ENCODE results near the gene CCDC102A. TPM values are rescaled to one million over a fixed set of nuclear protein-coding genes. Genes with fewer than 3 reads are reported as not detected.
"Not testable (repeated sequence)": the region's sequence is repeated elsewhere in the genome, so short reads cannot be mapped to it uniquely, and the experiment has no call there.

Gene CCDC102A
- total RNA-seq, 2 experiments from 2014 or later = 8.8 to 9.0 TPM

DNA sequence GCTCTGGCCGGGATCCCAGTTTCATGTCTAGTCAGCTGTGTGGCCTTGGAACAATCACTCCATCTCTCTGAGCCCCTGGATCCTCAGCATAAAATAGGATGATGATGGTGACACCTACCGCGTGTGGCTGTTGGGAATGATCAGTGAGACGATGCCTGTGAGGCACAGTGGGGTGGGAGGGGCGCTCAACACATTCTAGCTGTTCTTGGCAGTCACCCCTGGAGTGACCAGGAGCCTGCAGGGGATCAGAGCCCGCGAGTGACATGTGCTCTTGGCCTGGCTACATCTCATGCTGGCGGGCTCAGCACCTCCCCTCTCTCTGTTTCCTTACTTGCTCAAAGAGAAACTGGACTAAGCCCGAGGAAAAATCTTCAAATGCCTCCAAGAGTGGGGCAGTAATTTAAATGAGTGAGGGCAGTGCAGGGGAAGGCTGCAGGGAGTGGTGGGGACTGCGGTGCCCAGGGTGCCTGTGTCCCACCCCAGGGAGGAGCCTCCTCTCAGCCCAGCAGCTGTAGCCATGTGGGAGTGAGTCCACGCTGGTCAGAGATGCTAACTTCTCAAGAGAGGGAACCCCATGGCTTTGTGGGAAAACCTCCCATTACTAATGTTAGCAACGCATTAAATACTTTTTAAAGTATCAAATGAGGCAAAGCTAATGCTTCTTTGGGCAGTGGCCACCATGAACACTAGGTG is 27.0 kb downstream of the CCDC102A start:
- intact Hi-C loops (cut with DNase I, micrococcal nuclease) = no loop called here
- no peaks in the 10 kb centered on the region for H3K4me1 Mint-ChIP-seq
- H3K27ac Mint-ChIP-seq = no peak overlapping the region
- no peaks in the 10 kb centered on the region for H3K36me3 Mint-ChIP-seq (ENCODE audit: low read depth)
- no peaks in the 10 kb centered on the region for H3K9me3 Mint-ChIP-seq (ENCODE audit: low read depth)
- DNase-seq (no peak), ATAC-seq (no peak)
- ChIA-PET POLR2A (no interaction called here), CTCF (interaction anchor here (1.2 kb wide), 1 partner anchor 14 kb away, joined by 4 read pairs; no protein-coding TSS in a partner anchor)
- no peaks in the 10 kb centered on the region for H3K27me3 Mint-ChIP-seq
- H3K4me3 Mint-ChIP-seq = no peak overlapping the region

- DNase-seq = no peak
- no peak overlapping the region for H3K4me3 Mint-ChIP-seq
- H3K4me1 Mint-ChIP-seq = no peaks in the 10 kb centered on the region
- ChIA-PET CTCF (interaction anchor here (0.6 to 1.3 kb wide), 2 partner anchors 12 to 891 kb away, joined by 3 read pairs; no protein-coding TSS in a partner anchor), POLR2A (no interaction called here)
- ATAC-seq = no peak
- H3K36me3 Mint-ChIP-seq (ENCODE audit: low read depth) = no peaks in the 10 kb centered on the region
- H3K9me3 Mint-ChIP-seq (ENCODE audit: low read depth) = no peaks in the 10 kb centered on the region
- no peaks in the 10 kb centered on the region for H3K27me3 Mint-ChIP-seq
- intact Hi-C loops (cut with DNase I, micrococcal nuclease) = no loop called here
- H3K27ac Mint-ChIP-seq = no peak overlapping the region
Observed at GRCh38 chr16:57508035-57508425, 28.3 kb downstream of the CCDC102A start.

- ATAC-seq (no peak), DNase-seq (no peak)
- H3K4me3 Mint-ChIP-seq = no peak overlapping the region
- H3K27me3 Mint-ChIP-seq = no peaks in the 10 kb centered on the region
- CTCF ChIA-PET = interaction anchor here (1.3 kb wide), 1 partner anchor 11 kb away, joined by 3 read pairs; no protein-coding TSS in a partner anchor
- H3K27ac Mint-ChIP-seq = no peak overlapping the region
- no peaks in the 10 kb centered on the region for H3K4me1 Mint-ChIP-seq
- no peaks in the 10 kb centered on the region for H3K36me3 Mint-ChIP-seq (ENCODE audit: low read depth)
- POLR2A ChIA-PET = no interaction called here
- no peaks in the 10 kb centered on the region for H3K9me3 Mint-ChIP-seq (ENCODE audit: low read depth)
- intact Hi-C loops (cut with DNase I, micrococcal nuclease) = no loop called here
Observed at GRCh38 chr16:57507136-57508034, 29.0 kb downstream of the CCDC102A start.

DNA sequence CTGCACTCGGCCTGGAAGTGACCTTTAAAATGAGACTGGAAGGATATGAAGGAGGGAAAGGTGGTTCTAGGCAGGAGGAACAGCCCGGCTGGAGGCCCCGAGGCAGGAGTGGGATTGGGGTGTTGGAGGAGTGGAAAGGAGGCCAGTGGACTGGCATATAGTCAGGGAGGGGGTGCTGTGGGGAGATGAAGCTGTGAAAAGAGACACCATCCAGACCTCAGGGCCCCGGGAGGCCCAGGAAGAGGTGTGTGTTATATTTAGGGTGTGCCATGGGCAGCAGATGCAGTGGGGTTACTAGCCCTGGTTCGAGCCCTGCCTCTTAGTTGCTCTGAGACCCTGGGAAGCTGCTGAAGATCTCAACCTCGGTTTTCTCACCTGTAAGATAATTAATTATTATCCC is 31.2 kb downstream of the CCDC102A start:
- intact Hi-C loops (cut with DNase I, micrococcal nuclease) = no loop called here
- H3K27ac Mint-ChIP-seq = no peak overlapping the region
- no peaks in the 10 kb centered on the region for H3K36me3 Mint-ChIP-seq (ENCODE audit: low read depth)
- ChIA-PET CTCF (interaction anchor here (0.8 to 1.2 kb wide), 3 partner anchors 15 to 83 kb away, joined by 3 to 4 read pairs (median 4); no protein-coding TSS in a partner anchor), POLR2A (interaction anchor here (0.6 kb wide), 1 partner anchor 319 kb away, joined by 3 read pairs; the partner anchor contains the start of genes PSME3IP1 and RSPRY1)
- no peaks in the 10 kb centered on the region for H3K27me3 Mint-ChIP-seq
- H3K4me1 Mint-ChIP-seq = peaks cover 11% of the 10 kb centered on the region
- DNase-seq (no peak), ATAC-seq (no peak)
- H3K4me3 Mint-ChIP-seq = no peak overlapping the region
- no peaks in the 10 kb centered on the region for H3K9me3 Mint-ChIP-seq (ENCODE audit: low read depth)

DNA sequence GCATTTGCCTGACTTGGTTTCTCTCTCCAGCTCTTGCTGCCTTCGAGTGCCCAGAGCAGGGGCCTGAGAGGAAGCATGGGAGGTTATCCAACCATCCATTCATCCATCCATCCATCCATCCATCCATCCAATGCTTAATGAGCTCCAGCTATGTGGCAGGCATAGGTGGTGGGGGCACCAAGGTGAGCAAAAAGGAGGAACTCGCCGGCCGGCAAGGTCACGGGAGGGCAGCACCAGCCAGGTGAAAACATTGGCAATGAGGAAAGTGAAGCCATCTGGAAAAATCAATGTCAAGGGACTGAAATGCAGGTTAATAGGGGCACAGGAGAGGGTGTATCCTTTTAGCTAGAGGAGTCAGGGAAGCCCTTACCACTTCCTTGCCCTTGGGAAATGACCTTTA is 31.9 kb downstream of the CCDC102A start:
- ChIA-PET POLR2A (no interaction called here), CTCF (interaction anchor here (0.8 kb wide), 1 partner anchor 14 kb away, joined by 5 read pairs; no protein-coding TSS in a partner anchor)
- intact Hi-C loops (cut with DNase I, micrococcal nuclease) = no loop called here
- no peak overlapping the region for H3K4me3 Mint-ChIP-seq
- no peaks in the 10 kb centered on the region for H3K36me3 Mint-ChIP-seq (ENCODE audit: low read depth)
- no peaks in the 10 kb centered on the region for H3K27me3 Mint-ChIP-seq
- no peak overlapping the region for H3K27ac Mint-ChIP-seq
- H3K9me3 Mint-ChIP-seq (ENCODE audit: low read depth) = no peaks in the 10 kb centered on the region
- H3K4me1 Mint-ChIP-seq = peaks cover 11% of the 10 kb centered on the region
- no peak for ATAC-seq
- DNase-seq = no peak

GRCh38 chr16:57504001-57504400 is 32.4 kb downstream of the CCDC102A start:
- Mint-ChIP-seq H3K9me3 (ENCODE audit: low read depth) (no peaks in the 10 kb centered on the region), H3K4me1 (peaks cover 11% of the 10 kb centered on the region), H3K4me3 (no peak overlapping the region), H3K36me3 (ENCODE audit: low read depth) (no peaks in the 10 kb centered on the region), H3K27ac (no peak overlapping the region), H3K27me3 (no peaks in the 10 kb centered on the region)
- CTCF ChIA-PET = interaction anchor here (0.8 kb wide), 2 partner anchors 12 to 14 kb away, joined by 5 read pairs; no protein-coding TSS in a partner anchor
- ATAC-seq (no peak), DNase-seq (no peak)
- POLR2A ChIA-PET = no interaction called here
- intact Hi-C loops (cut with DNase I, micrococcal nuclease) = no loop called here

- ATAC-seq (no peak), DNase-seq (no peak)
- ChIA-PET POLR2A (no interaction called here), CTCF (interaction anchor here (0.8 to 1.5 kb wide), 2 partner anchors 13 to 16 kb away, joined by 4 to 5 read pairs; no protein-coding TSS in a partner anchor)
- Mint-ChIP-seq H3K36me3 (ENCODE audit: low read depth) (no peaks in the 10 kb centered on the region), H3K4me1 (peaks cover 11% of the 10 kb centered on the region), H3K9me3 (ENCODE audit: low read depth) (no peaks in the 10 kb centered on the region), H3K27ac (no peak overlapping the region), H3K27me3 (no peaks in the 10 kb centered on the region), H3K4me3 (no peak overlapping the region)
- intact Hi-C loops (cut with DNase I, micrococcal nuclease) = no loop called here
Observed at GRCh38 chr16:57503366-57503765, 33.0 kb downstream of the CCDC102A start.

GRCh38 chr16:57502048-57502775 is 34.2 kb downstream of the CCDC102A start:
- ChIA-PET CTCF (interaction anchor here (1.5 kb wide), 1 partner anchor 14 kb away, joined by 4 read pairs; no protein-coding TSS in a partner anchor), POLR2A (no interaction called here)
- Mint-ChIP-seq H3K4me1 (peaks cover 11% of the 10 kb centered on the region), H3K4me3 (no peak overlapping the region), H3K27ac (no peak overlapping the region), H3K9me3 (ENCODE audit: low read depth) (no peaks in the 10 kb centered on the region), H3K27me3 (no peaks in the 10 kb centered on the region), H3K36me3 (ENCODE audit: low read depth) (no peaks in the 10 kb centered on the region)
- DNase-seq = no peak
- intact Hi-C loops (cut with DNase I, micrococcal nuclease) = no loop called here
- ATAC-seq = no peak

- no peak overlapping the region for H3K4me3 Mint-ChIP-seq
- ATAC-seq (no peak), DNase-seq (no peak)
- no peaks in the 10 kb centered on the region for H3K36me3 Mint-ChIP-seq (ENCODE audit: low read depth)
- H3K9me3 Mint-ChIP-seq (ENCODE audit: low read depth) = no peaks in the 10 kb centered on the region
- H3K27me3 Mint-ChIP-seq = no peaks in the 10 kb centered on the region
- ChIA-PET CTCF (interaction anchor here (0.8 to 1.5 kb wide), 3 partner anchors 18 to 42 kb away, joined by 3 to 4 read pairs (median 3); no protein-coding TSS in a partner anchor), POLR2A (no interaction called here)
- peaks cover 11% of the 10 kb centered on the region for H3K4me1 Mint-ChIP-seq
- no peak overlapping the region for H3K27ac Mint-ChIP-seq
- intact Hi-C loops (cut with DNase I, micrococcal nuclease) = no loop called here
Observed at GRCh38 chr16:57501492-57501891, 34.9 kb downstream of the CCDC102A start.

- POLR2A ChIA-PET = no interaction called here
- no peak overlapping the region for H3K4me3 Mint-ChIP-seq
- ATAC-seq (peak; percentile 88), DNase-seq (no peak)
- no peaks in the 10 kb centered on the region for H3K36me3 Mint-ChIP-seq (ENCODE audit: low read depth)
- H3K9me3 Mint-ChIP-seq (ENCODE audit: low read depth) = no peaks in the 10 kb centered on the region
- CTCF ChIA-PET = interaction anchor here (0.8 to 1.5 kb wide), 4 partner anchors 19 to 42 kb away, joined by 3 to 4 read pairs (median 3); no protein-coding TSS in a partner anchor
- H3K4me1 Mint-ChIP-seq = peaks cover 11% of the 10 kb centered on the region
- intact Hi-C loops (cut with DNase I, micrococcal nuclease) = no loop called here
- no peak overlapping the region for H3K27ac Mint-ChIP-seq
- H3K27me3 Mint-ChIP-seq = no peaks in the 10 kb centered on the region
Observed at GRCh38 chr16:57500578-57501111, 35.7 kb downstream of the CCDC102A start.

DNA sequence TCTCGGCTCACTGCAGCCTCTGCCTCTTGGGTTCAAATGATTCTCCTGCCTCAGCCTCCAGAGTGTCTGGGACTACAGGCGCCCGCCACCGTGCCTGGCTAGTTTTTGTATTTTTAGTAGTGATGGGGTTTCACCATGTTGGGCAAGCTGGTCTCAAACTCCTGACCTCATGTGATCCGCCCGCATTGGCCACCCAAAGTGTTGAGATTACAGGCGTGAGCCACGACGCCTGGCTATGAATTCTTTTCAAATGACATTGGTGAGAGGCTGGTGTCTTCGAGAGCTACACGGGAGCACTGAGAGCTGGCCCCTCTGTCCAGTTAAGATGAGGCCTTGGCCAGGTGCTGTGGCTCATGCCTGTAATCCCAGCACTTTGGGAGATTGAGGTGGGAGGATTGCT is 36.4 kb downstream of the CCDC102A start:
- H3K9me3 Mint-ChIP-seq (ENCODE audit: low read depth); H3K4me3 Mint-ChIP-seq; intact Hi-C loops (cut with DNase I, micrococcal nuclease); H3K27ac Mint-ChIP-seq; POLR2A ChIA-PET; H3K36me3 Mint-ChIP-seq (ENCODE audit: low read depth); DNase-seq; ATAC-seq; H3K27me3 Mint-ChIP-seq: not testable (repeated sequence)
- H3K4me1 Mint-ChIP-seq = peaks cover 11% of the 10 kb centered on the region
- CTCF ChIA-PET = interaction anchor here (0.7 to 1.5 kb wide), 2 partner anchors 38 to 41 kb away, joined by 3 to 5 read pairs; no protein-coding TSS in a partner anchor
